Activated CD8-positive, alpha-beta memory T cell treated with anti-CD3 and anti-CD28 coated beads, Interleukin-2, amount 50 U/mL, for 48 hours (primary cell): ENCODE data around the gene ENPP7.

Source experiments
- DNase-seq: peaks from one replicate; pipeline ENCODE4 v3.0.0-alpha.2; 2020

ENPP7 gene

DNA sequence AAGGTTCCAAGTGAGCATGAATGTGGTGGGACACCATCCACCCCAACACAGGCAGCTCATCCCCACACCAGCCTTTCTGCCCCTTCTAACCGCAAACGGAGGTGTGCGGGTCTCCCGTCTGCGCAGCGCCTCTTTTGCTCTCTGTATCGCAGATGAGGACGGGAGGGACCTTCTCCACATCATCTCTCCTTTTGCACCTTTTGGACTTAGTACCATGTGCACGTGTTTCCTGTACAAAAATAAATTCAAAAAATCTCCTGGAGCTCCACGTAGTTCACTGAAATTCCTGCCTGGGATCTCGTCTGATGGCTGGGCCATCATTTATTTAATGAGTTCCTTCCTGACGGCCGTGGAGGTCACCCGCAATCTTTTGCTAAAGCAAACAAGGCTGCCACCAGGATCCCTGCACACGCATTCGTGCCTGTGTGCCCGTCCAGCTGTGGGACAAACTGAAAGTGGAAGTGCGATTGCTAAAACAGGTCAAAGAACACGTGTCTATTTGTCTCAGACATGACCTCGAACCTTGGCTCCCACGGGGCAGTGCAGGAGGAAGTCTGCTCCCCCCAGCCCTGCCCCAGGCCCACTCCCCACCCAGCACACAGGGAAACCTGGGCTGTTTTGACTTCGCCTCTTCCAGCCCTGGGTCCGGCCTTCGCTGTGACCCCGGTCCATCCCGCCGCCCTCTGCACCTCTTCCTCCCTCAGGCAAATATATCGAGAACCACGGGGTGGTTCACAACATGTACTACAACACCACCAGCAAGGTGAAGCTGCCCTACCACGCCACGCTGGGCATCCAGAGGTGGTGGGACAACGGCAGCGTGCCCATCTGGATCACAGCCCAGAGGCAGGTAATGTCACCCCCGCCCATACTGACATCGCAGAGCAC, 2.3 kb downstream of the ENPP7 start:
- DNase-seq = no peak

DNA sequence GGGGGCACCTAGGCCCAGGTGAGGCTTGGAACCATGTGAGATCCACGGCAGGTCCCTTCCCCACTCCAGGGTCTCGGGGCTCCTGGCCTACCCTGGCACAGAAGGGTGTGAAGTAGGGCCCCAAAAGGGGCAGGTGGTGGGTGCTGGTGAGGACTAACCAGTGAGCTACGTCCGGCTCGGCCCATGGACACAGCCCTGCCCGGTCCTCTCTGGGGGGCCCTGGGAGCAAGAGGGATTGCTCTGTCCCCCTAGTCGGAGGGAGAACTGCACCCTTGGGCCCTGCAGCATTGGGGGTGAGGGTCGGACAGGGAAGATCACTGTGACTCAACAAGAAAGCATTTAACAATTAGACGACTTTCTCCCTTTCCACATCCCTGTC, 2.9 kb downstream of the ENPP7 start:
- no peak for DNase-seq

DNA sequence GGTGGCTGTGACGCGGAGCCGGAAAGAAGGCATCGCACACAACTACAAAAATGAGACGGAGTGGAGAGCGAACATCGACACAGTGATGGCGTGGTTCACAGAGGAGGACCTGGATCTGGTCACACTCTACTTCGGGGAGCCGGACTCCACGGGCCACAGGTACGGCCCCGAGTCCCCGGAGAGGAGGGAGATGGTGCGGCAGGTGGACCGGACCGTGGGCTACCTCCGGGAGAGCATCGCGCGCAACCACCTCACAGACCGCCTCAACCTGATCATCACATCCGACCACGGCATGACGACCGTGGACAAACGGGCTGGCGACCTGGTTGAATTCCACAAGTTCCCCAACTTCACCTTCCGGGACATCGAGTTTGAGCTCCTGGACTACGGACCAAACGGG, 4.4 kb downstream of the ENPP7 start:
- no peak for DNase-seq

DNA sequence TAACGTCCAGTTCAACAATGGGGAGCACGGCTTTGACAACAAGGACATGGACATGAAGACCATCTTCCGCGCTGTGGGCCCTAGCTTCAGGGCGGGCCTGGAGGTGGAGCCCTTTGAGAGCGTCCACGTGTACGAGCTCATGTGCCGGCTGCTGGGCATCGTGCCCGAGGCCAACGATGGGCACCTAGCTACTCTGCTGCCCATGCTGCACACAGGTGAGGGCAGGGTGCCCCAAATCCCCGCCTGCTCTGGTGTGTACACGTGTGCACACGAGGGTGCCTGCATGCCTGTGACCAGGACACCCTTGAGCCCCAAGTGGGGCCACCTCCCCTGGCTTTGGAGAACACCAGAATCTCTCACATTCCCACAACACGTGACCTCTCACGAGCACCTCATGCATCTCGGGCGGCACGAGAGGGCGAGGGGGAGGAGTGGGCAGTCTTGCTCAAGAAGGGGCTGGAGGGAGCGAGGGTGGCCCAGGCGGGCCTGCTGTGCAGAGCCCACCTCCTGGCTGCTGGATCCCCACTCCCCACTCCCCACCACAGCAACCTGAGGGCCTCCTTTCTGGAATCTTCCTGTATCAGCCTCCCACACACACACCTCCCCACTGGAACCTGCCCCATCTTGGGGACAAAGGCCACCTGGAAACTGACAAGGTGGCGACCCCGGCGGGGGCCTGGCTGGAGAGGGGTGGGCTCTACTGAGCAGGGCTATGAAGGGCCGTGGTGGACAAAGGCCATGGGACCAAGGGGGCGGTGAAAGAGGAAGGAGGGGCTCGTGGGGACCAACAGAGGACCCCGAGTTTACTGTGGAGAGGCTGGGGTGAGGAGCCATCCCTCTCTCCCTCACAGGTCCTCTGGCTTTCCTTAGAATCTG, 6.5 kb downstream of the ENPP7 start:
- DNase-seq = no peak

DNA sequence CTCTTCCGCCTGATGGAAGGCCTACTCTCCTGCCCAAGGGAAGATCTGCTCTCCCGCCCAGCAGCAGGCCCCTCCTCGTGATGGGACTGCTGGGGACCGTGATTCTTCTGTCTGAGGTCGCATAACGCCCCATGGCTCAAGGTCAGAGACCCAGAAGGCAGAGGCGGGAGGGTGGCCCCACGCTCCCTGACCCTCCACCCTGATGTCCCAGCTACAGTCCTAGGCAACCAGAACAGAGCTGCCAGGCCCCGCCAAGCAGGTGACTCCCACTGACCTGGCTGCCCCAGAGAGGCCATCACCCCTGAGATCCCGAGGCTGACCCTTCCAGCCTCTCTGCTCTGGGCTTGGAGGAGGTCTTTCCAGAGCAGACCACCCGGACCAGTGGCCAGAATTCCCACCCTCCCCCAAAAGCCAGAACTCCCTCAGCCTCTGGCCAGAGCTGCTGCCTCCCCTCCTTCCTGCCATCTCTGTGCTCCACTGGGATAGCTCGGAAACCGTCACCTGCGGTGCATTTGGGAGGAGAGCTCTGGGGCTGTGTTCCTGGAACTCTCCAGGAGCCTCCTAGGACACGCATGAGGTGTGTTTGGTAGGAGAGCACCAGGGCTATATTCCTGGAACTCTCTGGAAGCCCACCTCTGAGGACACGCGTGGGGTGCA, 7.3 kb downstream of the ENPP7 start:
- no peak for DNase-seq

DNA sequence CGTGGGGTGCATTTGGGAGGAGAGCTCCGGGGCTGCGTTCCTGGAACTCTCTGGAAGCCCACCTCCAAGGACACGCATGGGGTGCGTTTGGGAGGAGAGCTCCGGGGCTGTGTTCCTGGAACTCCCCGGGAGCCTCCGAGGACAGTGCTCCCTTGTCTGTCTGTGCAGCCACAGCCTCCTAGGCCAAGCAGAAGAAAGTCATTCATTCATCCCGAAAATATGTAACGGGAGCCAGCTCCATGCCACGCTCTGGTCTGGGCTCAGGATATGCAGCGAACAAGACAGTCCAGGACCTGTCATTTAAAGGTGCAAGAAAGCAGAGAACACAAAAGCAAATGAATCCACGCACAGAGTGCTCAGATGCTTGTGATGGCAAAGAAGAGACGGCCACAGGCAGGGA, 7.9 kb downstream of the ENPP7 start:
- no peak for DNase-seq

DNA sequence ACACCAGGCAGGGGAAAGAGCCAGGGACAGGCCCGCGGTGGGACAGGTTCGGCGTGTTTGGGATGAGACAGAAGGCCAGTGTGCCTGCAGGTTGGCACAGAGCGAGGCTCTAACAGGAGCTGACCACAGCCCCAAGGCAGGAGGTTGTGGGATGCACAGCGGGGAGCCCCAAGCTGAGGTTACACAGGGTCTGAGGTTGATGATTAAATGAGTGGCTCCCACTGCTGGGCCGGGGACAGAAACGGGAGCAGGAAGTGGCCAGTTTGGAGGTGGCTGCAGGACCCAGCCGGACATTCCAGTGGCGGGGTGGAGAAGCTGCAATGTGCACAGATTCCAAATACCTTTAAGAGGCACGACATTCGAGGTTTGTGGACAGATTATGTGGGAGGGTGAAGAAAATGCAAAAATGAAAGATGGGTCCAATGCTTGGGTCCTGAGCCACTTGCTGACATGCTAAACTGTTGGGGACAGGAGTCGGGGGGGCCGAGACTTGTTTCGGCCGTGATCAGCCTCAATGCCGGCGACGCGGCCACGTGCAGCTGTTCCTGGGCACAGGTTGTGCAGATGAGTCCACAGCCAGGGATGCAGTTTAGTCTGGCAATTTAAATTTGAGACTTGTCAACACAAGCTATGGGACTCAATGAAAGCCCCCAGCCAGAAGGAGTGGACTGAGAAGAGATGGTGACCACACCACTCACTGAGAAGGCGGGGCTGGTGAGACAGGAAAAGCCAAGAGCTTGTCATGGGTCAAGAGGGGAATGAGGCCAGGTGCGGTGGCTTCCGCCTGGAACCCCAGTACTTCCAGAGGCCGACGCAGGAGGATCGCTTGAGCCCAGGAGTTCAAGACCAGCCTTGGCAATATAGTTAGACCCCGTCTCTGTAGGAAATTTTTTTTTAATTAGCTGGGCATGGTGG, 8.7 kb downstream of the ENPP7 start:
- DNase-seq = no peak

DNA sequence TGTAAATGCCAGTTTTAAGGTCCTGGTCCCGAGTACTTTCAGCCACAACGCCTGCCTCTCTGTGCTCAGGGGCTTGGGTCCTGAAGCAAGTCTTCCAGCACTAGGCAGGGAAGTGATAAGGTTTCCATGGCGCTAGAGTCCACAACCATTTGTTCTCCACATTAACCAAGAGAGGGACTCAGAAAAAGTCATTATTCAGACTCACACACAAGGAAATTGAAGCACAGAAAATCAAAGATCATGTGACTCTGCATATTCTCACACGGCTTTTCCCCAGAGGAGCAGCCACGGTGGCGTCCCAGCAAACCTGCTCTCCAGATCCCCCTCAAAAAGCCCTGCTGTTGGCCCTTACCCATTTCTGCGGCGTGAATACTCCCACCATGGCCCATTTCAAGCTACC, 9.7 kb downstream of the ENPP7 start:
- no peak for DNase-seq

DNA sequence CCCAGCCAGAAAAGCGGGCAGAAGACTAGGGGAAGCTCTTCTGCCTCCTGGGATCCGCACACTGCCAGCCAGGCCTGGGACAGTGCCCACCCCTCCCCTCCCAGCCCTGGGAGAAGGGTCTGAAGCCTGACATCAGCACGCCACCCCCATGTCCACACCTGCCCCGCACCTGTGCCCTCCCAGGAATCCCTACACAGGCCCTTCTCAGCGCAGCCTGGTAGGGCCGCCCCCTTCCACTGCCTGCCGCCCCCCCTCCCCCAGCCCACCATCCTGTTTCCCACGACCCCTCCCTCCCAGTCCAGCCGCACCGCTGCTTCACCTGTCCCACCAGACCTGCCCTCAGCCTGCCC, 10.6 kb downstream of the ENPP7 start:
- DNase-seq = no peak

DNA sequence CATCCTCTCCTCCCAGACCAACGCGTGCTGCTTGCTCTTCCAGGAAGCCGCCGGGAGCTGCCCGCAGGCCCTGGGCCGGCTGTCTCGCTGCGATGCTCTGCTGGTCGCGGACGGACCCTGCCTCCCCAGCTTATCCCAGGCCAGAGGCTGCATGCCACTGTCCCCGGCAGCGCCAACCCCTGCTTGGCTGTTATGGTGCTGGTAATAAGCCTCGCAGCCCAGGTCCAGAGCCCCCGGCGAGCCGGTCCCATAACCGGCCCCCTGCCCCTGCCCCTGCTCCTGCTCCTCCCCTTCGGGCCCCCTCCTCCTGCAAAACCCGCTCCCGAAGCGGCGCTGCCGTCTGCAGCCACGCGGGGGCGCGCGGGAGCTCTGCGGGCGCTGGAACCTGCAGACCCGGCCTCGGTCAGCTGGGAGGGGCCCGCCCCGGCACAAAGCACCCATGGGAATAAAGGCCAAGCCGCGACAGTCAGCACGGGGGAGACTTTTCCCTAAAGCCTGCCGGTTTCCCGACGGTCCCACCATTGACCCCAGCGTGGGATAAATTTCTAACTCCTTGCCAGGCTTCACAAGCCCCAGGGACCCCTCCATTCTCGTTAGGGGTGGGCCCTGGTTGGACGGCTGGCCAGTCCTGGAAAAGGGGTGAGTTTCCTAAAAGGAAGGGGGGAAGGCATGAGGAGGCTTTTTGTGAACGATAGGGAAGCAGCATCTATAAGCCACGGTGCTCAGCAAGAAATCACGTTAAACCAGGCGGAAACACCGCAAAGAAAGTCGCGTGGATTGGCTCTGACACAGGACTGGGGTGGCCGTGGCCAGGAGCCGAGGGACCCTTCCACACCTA, 11.2 kb downstream of the ENPP7 start:
- peak; percentile 91 for DNase-seq

DNA sequence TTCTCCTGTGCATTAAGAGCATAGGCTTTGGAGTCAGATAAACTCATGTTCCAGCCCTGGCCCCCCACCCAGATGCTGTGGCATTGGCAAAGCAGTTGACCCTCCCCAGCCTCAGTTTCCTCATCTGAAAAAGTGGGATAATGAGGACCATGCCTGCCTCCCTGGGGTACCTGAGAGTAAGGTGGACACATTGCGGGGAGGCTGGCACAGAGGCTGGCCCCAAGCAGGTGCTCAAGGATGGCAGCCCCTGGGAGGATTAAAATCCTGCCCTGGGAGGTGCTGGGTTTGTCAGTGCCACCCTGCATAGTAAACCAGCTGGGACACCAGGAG, 11.8 kb downstream of the ENPP7 start:
- no peak for DNase-seq

DNA sequence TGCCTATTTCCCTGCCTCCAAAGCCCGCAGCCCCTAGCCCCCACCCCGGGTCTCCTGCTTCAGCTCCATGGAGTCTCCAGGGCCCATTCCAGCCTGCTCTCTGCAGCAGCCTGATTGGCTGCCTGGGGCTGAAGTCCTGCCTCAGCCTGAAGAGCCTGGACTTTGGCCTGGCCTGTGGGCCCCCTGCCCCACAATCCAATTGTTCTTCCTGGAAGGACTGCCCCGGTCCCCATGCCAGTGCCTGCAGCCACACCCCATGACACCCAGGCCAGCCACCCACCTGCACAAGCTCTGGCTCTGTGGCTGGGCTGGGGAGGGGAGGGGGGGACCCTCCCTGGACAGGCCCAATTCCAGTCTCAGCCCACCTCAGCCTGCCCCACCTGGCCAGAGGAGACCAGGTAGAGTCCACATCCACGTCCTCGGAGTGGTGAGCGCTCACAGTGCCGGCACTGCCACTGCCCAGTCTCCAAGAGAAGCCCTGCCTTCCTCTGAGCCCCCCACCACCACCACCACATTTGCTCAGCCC, 12.3 kb downstream of the ENPP7 start:
- no peak for DNase-seq

DNA sequence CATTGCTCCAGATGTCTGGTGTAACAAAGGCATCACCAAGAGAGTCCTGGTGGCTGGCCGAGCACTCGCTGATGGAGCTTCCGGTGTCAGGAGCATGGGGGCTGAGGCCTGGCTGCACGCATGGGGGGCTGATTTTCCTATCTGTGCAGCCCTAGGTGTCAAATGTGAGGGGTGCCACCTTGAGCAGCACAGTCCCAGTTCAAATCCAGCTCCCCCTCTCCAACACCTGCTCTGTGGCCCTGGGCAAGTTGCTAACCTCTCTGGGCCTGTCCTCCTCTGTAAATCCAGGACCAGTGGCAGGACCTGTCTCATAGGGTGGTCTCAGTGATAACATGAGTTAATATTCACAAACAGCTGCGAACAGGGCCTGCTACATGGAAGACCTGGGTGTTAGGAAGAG, 12.9 kb downstream of the ENPP7 start:
- DNase-seq = no peak

DNA sequence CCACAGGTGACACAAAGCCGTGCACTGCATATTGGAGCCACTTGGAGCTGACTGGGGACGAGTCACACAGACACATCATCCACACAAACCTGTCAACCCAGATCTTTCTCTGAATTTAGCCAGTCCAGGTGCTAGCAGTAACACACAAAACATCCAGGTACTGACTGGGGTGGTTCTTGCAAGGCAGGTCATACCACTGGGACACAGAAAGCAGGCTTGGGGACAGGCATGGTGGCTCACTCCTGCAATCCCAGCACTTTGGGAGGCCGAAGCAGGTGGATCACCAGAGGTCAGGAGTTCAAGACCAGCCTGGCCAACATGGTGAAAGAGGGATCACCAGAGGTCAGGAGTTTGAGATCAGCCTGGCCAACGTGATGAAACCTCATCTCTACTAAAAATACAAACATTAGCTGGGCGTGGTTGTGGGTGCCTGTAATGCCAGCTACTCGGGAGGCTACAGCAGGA, 14.9 kb downstream of the ENPP7 start:
- DNase-seq = no peak

DNA sequence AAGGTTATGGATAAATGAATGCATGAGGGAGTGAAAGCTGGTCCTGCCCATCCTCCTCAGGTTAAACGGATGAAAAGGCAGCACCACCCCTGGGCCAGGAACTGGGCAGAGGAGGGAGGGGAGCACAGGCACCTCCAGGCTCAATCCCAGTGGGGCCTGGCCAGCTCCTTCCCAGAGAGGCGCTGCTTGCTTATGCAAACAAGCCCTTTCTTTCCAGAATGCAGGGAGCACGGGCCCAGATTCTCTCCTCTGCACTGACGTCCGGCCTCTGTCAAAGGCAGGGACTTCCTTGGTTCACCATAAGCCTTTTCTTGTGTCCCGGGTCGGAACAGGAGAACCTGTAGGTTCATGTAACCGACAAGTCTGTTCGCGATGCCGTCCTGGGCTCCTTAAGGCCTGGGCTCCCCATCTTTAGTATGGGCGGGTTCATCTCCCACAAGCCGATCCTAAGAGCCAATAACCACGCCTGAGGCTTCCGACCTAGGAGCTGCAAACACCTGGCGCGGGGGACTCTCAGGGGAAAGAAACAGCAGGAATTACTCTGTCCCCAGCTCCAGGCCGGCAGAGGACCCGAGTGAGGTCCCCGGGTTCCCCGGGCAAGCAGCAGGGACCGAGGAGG, 16.3 kb downstream of the ENPP7 start:
- no peak for DNase-seq

DNA sequence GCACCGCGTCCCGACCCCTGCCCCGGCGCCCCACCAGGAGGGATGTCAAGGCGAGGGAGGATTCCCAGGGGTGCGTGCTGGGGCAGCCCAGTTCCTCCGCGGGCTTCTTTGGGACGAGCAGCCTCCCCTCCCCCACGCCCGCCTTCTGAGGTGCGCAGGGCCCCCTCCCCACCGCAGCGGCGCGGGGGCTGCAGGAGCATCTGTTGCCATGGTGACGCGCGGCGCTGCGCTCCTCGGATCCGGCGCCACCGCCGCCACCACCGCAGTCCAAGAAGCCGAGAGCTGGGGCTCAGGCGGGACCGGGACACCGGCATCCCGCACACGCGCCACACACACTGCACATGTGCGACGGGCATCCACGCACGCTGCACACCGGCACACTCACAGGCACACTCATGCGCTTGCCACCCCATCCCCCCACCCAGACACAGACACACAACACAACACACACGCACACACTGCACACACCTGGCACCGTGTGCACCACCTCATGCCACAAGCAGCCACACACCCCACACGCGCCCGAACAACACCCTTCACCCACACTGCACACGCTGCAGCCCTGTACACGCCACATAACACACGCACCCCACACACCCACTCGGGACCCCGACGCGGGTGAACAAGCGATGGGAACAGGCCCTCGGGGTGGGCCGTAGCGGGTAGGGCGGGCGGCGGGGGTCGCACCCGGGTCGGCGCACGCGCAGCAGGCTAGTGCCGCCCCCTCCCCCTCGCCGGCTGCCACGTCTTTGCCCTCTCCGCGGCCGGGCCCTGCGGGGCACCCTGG, 17.0 kb downstream of the ENPP7 start:
- no peak for DNase-seq

DNA sequence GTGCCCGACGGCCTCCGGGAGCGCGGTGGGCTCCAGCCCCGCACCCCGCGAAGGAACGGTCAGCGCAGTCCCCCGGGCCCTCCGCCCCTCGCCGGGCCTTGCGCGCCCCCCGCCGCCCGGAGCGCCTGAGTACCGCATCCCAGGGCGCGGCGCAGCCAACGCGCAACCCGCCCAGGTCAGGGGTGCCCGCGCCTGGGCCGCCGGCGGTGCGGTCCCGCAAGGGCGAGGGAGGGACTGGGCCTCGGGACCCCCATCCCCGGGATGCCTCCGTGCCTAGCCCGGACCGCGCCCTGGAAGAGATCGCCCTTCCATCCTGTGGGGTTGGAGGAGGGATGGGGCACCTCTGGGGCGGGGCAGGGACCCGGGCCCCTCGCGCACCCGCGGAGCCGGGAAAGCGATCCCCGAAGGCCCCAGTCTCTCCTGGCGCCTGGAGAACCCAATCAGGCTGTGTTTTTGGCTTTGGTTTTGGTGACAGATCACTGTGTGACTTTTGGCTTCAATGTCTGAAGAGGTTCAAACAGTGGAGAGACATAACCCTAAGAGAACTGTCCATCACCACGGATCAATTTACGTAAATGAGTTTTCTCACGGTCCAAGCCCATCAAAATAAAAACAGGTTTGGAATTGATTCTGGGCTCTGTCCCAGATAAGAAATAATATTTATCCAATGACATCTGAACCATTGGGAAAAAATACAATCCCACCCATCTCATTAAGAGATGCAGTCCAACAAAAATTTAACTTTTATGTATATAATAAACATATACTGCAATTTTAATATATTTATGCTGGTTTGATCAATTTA, 17.8 kb downstream of the ENPP7 start:
- DNase-seq = no peak

DNA sequence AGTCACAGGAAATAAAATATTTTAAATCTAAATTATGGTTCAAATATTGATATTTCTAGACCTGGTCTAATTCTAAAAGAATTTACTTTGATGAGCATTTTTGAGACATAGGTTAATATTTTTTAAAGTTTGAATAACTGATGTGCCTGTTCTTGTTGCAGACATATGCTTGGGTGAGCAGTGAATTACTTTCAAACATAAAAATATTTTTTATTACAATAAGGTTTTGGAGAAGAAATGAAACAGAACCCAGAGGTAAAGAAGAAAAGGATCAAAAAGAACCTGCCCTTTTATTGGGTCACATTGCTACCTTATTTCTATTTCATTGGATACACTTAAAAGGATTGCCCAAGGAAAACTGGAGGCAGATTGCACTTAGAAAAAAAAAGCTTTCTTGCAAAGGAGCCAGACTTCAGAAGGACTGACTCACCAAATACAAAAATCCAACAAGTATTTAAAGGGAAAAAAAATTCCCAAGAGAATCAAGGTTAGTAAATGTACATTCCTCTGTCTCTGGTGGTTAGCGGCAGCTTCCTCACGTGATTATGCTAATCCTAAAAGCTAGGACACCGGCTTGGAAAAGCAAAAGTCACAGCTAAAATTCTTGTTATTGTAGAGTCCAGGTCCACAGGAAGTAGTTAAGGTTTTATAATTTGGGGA, 18.5 kb downstream of the ENPP7 start:
- no peak for DNase-seq

DNA sequence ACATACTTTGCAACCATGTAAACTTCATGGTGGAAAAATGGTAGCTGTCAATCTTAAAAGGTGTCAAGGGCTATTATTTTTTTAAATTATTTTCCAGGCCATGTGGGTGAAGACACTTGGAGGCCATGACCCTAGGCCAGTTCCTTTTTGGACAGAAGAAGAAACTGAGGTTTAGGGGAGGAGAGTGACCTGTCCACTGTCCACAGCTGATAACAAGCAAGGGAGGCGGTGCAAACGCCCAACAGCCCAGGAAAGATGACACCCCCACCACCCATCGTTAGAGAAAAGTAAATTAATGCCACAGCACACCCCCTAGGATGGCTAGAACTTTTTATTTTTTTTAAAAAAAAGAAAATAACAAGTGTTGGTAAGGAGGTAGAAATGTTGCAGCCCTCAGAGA, 19.2 kb downstream of the ENPP7 start:
- no peak for DNase-seq
